GM18861 (cell line): Measurements from ENCODE around the gene R3HDM1.
"Not testable (repeated sequence)": the region's sequence is repeated elsewhere in the genome, so short reads cannot be mapped to it uniquely, and the experiment has no call there.

ENCODE experiments used
- ATAC-seq: cut with Tn5 transposase; IDR thresholded peaks from one replicate; pipeline ENCODE4 v1.9.1; 2021; ENCODE audit not compliant: unreplicated experiment

Gene R3HDM1

DNA sequence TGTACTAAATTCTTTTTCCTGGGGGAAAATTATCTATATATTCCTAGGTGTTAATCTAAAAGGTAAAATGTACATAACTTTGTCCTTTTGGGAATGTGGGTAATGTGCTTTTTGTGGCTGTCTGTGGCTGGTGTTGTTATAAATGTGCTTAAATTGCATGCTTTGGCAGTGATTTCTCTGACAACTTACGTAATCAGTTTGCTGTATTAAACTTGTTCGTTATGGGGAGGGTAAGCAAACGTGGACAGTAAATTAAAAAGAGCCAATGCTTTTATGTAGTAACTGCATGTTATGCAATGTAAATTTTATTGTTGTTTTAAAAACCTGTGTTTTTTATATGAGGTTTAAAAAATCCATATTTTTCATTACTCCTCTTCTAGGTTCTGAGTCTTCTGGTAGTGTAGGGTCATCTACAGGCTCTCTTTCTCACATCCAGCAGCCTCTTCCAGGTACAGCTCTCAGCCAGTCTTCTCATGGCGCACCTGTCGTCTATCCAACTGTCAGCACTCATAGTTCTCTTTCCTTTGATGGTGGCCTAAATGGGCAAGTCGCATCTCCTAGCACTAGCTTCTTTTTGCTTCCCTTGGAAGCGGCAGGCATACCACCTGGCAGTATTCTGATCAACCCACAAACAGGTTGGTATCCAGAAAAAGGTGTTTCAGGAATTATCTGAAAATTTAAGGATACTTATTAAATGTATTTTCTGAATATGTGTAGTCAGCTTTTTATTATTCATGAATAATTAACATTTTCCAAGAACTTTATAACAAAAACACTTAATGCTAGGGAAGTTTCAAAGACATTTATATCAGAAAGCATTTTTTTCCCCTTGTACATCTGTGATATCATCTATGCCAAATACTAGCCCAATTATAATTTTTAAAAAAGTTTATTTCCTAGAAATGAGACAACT is 110.1 kb downstream of the R3HDM1 start:
- ATAC-seq = no peak

DNA sequence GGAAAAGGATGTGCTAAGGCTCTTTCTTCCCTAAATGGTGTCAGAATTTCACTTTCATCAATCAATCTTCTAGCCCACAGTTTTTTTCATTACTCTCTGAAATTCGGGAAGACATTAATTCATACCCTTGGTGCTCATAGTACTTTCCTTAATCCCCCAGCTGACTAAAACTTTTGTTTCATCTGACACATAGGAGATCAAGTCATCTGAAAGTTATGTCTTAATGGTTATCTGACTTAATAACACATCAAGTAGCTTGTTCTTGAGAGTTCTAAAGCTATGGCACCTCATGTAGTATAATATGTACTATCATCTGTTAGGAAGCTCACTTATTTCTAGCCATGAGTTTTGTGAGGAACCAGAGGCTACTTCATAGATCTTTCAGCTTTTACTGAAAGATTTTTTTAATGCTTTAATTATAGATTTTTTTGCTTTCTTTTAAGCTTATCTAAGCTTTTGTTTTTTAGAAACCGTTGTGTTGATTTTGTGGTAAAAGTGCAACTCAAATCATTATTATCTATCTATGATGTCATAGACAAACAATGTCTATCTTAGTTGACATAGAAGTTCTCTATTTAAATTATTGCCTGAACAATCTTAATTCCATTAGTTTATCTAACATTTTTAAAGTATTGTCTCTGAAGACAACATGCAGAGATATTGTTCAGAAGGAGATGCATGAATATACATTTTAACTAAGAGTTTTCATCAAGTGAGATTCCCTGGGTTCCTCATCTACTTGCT is 116.7 kb downstream of the R3HDM1 start:
- no peak for ATAC-seq

- no peak for ATAC-seq
Measured at GRCh38 chr2:135650721-135651120, 119.4 kb downstream of the R3HDM1 start.

- ATAC-seq = no peak
Measured at GRCh38 chr2:135651717-135652116, 120.4 kb downstream of the R3HDM1 start.

- not testable (repeated sequence) for ATAC-seq
Measured at GRCh38 chr2:135654239-135654638, 123.0 kb downstream of the R3HDM1 start.

GRCh38 chr2:135657806-135658582 is 126.7 kb downstream of the R3HDM1 start:
- peak; percentile 37 for ATAC-seq

GRCh38 chr2:135662088-135662487 is 130.8 kb downstream of the R3HDM1 start:
- ATAC-seq = no peak

GRCh38 chr2:135663148-135663700 is 131.9 kb downstream of the R3HDM1 start:
- no peak for ATAC-seq

DNA sequence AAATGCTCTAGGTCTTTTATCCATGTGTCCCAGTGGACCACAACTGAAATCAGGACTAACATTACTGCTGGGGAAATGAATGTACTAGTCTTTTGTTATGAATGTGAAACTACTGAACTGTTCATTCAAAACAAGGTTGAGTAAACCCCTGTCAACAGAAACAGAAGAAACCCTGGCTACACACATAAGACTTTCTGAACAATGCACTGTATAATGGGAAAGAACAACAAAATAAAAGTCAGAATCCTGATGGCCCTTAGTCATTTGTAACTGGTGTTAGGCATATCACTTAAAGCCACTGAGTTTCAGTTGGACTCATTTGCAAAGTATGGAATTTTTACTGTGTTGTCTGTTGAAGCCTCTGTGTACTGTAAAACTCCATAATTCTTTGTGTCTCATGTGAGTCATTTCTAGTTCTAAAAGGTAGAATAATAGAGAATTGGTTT is 133.4 kb downstream of the R3HDM1 start:
- ATAC-seq = peak; percentile 68

GRCh38 chr2:135667045-135667444 is 135.8 kb downstream of the R3HDM1 start:
- ATAC-seq = no peak

DNA sequence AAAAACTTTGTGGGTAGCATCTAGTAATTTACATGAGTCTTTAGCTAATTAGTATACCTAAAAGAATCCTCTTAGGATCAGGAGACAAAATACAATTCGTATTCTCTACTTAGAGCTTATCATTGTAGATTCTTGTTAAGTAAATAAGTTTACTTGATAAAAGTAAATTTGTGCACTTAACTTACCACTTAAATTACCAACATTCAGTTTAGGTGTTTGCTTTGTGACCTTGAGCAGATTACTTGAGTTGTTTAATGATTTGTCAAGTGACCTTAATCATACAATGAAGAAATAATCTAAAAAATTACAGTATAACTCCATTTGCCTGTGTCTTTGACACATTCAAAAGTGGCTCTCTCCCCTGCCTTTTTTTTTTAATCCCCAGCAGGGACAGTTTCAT is 143.2 kb downstream of the R3HDM1 start:
- ATAC-seq = no peak

- ATAC-seq = no peak
Measured at GRCh38 chr2:135676031-135676430, 144.7 kb downstream of the R3HDM1 start.

- no peak for ATAC-seq
Measured at GRCh38 chr2:135679125-135679524, 147.8 kb downstream of the R3HDM1 start.

GRCh38 chr2:135685361-135685760 is 154.1 kb downstream of the R3HDM1 start:
- ATAC-seq = no peak

DNA sequence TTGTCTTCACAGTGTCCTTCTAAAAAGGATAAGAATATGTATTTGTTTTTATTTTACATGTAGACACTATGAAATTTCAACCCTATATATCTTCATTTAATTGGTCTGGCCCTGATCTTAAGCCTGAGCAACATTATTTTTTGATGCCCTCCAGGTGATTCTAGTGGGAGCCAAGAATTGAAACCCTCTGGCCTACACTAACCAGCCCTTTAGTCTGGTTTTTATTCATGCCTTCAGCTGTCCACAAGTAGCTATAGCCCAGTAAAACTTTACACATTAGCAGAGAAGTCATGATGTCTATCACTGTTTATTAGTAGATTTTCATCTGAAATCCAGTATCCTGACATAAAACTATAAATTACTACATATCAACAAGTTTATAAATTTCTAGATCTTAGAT is 157.7 kb downstream of the R3HDM1 start:
- no peak for ATAC-seq

DNA sequence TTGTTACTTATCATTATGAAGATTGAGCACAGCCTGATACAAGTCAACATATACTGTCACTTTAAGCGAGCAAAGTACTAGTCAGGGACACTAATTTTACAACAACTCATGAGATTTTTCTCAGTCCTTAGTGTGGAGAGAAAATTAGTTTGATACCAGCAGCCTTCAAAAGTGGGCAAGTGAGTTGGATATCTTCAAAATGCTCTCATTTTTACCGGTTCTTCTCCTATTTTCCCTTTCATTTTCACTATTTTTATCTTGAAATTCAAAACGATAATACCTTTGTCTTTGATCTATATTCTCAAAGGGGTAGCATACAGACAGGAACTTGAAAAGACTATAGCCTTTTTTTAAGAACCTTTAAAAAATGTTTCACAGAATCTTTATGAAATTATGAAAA is 158.4 kb downstream of the R3HDM1 start:
- no peak for ATAC-seq

GRCh38 chr2:135694711-135695110 is 163.4 kb downstream of the R3HDM1 start:
- ATAC-seq = no peak

DNA sequence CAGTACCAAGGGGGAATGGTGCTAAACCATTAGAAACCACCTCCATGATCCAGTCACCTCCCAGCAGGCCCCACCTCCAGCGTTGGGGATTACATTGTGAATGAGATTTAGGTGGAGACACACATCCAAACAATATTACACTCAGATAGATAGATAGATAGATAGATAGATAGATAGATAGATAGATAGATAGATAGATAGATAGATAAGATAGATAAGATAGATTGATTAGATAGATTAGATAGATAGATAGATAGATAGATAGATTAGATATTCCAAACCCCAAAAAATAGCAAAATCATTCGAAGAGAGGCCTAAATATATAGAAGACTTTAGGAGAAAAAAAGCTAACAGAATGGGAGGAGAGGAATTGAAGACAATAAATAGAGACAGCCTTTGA is 167.6 kb downstream of the R3HDM1 start:
- no peak for ATAC-seq

GRCh38 chr2:135701442-135701841 is 170.2 kb downstream of the R3HDM1 start:
- ATAC-seq = no peak

DNA sequence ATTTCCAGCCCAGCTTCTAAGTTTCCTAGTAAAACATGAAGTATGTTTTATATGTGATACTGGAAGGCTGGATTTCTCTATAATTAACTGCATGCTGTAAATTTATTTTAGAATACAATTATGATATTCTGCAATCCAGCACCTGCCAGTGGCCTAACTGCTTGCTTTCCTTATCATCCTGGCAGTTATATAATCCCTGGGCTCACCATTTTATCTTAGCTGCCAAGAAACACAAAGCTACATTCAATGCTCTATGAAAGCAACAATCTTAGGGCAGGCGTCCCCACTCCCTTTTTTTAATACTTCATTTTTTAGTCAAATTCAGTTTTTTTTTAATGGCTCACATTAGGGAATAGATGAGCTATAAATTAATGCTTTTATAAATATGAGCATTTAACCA is 172.0 kb downstream of the R3HDM1 start:
- no peak for ATAC-seq

DNA sequence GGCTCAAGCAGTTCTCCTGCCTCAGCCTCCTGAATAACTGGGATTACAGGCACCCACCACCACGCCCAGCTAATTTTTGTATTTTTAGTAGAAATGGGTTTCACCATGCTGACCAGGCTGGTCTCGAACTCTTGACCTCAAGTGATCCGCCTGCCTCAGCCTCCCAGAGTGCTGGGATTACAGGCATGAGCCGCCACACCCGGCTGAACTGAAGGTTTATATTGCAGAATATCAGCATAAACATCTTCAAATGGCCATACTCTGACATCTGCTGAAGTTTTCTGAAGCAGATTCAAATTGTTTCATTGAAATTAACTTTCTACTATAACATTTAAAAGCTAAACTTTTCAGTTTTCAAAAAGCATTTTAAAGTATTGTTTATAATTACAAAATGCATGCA is 172.8 kb downstream of the R3HDM1 start:
- ATAC-seq = not testable (repeated sequence)
